ACC112 (cell line): ENCODE measurements around the gene FSTL3.
A peak's percentile ranks its signal among the peaks of the same experiment; 100 is the strongest.

Source experiments
- H2AFZ ChIP-seq: fragments of 200-600 bp; sonication (generic); one replicate; pipeline ENCODE4 v1.6.0; 2017; ENCODE audit warnings: antibody characterized with exemption, low read length; ENCODE audit not compliant: unreplicated experiment
- H3K27ac ChIP-seq: fragments of 200-600 bp; sonication (generic); 2 replicates; pipeline ENCODE4 v1.5.1; 2014; ENCODE audit warnings: low read depth, mild to moderate bottlenecking, antibody characterized with exemption, low read length, moderate library complexity
- H3K27me3 ChIP-seq: fragments of 200-600 bp; sonication (generic); 2 replicates; pipeline ENCODE4 v1.6.1; 2014; ENCODE audit warnings: mild to moderate bottlenecking, antibody characterized with exemption, low read length, moderate library complexity, mixed read lengths; ENCODE audit not compliant: insufficient read depth
- H3K36me3 ChIP-seq: fragments of 200-600 bp; sonication (generic); 2 replicates; pipeline ENCODE4 v1.6.1; 2016; ENCODE audit warnings: mild to moderate bottlenecking, antibody characterized with exemption, low read length, moderate library complexity, mixed read lengths; ENCODE audit not compliant: insufficient read depth
- H3K4me1 ChIP-seq: fragments of 200-600 bp; sonication (generic); one replicate; pipeline ENCODE4 v1.6.1; 2016; ENCODE audit warnings: low read length, mixed read lengths; ENCODE audit not compliant: insufficient read depth, unreplicated experiment, control insufficient read depth
- H3K4me3 ChIP-seq: fragments of 200-600 bp; sonication (generic); 2 replicates; pipeline ENCODE4 v1.5.1; 2014; ENCODE audit warnings: mild to moderate bottlenecking, low read depth, low read length
- H3K79me2 ChIP-seq: fragments of 200-600 bp; sonication (generic); one replicate; pipeline ENCODE4 v1.6.0; 2016; ENCODE audit warnings: low read length; ENCODE audit not compliant: control insufficient read depth, unreplicated experiment, insufficient read depth

Gene FSTL3

DNA sequence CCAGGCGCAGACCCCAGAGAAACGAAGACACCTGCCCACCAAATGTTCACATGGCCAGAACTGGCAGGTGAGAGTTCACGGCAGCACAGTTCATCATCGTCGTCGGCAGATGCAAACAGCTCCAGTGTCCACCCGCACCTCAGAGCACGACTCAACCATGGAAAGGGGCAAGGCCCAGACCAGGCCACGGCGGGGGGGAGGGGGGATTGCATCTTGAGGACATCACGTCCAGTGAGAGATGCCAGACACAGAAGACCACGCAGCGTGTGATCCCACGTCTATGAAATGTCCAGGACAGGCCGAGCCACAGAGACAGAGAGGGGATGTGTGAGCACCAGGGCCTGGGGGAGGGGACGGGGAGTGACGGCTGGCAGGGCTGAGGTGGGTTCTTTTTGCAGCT, 20.5 kb upstream of the FSTL3 start:
- H3K27ac ChIP-seq: no peak overlapping the region
- H3K4me1 ChIP-seq: peaks cover 2% of the 10 kb centered on the region
- no peak overlapping the region for H3K4me3 ChIP-seq
- no peaks in the 10 kb centered on the region for H3K27me3 ChIP-seq
- no peak overlapping the region for H2AFZ ChIP-seq
- no peaks in the 10 kb centered on the region for H3K36me3 ChIP-seq
- H3K79me2 ChIP-seq: peaks cover 86% of the 10 kb centered on the region

GRCh38 chr19:656751-657559, 19.2 kb upstream of the FSTL3 start:
- Histone ChIP-seq H3K4me3 (no peak overlapping the region), H3K4me1 (peaks cover 8% of the 10 kb centered on the region), H3K27ac (no peak overlapping the region), H3K27me3 (no peaks in the 10 kb centered on the region), H3K79me2 (peaks cover 93% of the 10 kb centered on the region), H3K36me3 (no peaks in the 10 kb centered on the region), H2AFZ (no peak overlapping the region)

DNA sequence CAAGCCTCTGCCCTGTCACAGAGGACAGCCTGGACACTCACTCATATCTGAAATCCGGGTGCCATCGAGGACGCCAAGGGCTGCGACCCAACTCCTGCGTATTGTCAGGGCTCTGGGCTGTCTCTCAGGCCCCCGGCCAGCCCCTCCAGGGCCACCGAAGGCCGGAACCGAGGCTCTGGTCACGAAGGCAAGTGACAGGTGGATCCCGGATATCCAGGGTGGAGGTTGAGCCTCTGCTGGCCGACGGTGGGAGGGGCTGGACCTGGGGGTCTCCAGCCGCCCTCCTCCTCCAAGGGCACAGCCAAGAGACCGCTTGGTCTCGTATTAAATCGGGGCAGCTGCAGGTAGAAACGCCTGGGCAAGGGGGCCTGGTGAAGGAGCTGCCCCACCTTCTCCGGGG, 18.6 kb upstream of the FSTL3 start:
- H3K79me2 ChIP-seq: peaks cover 94% of the 10 kb centered on the region
- H2AFZ ChIP-seq: no peak overlapping the region
- no peaks in the 10 kb centered on the region for H3K36me3 ChIP-seq
- no peaks in the 10 kb centered on the region for H3K27me3 ChIP-seq
- no peak overlapping the region for H3K4me3 ChIP-seq
- peaks cover 8% of the 10 kb centered on the region for H3K4me1 ChIP-seq
- H3K27ac ChIP-seq: no peak overlapping the region

DNA sequence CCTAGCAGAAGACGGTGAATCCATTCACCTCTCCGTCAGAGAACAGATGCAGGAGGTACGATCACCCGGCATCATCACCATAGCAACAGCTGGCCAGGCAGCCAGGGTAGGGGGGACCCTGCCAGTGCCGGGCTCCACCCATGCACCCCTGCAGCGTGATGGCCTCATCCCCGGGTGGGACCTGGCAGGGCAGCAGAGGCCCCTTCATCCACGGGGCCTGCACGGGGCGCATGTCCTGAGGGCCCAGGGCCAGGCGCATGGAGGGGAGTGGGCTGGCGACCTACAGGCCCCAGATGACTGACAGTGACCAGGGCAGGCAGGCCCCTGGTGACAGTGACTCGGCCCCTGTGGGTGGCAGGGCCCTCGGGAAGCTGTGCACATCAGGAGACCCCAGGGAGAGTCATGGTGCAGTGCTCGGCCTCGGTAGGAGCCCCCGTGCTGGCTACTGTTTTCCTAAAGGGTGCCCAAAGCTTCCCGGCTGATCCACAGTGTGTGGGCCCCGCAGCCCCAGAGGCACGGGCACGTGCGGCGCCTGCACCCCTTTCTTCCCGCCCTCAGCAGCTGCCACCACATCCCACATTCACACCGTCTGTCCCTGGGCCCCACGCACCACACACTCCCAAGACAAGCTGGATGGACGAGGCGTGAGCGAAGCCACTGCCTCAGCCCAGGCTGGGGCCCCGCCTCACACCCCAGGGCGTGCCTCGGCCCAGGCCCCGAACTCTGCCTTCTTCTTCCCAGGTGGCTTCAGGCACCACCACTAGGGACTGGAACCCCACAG, 17.9 kb upstream of the FSTL3 start:
- no peak overlapping the region for H3K4me3 ChIP-seq
- H3K79me2 ChIP-seq: peaks cover 92% of the 10 kb centered on the region
- peaks cover 8% of the 10 kb centered on the region for H3K4me1 ChIP-seq
- no peak overlapping the region for H3K27ac ChIP-seq
- H2AFZ ChIP-seq: no peak overlapping the region
- H3K27me3 ChIP-seq: no peaks in the 10 kb centered on the region
- H3K36me3 ChIP-seq: no peaks in the 10 kb centered on the region

GRCh38 chr19:658916-659839, 17.0 kb upstream of the FSTL3 start:
- Histone ChIP-seq H2AFZ (no peak overlapping the region), H3K27ac (no peak overlapping the region), H3K4me1 (peaks cover 8% of the 10 kb centered on the region), H3K4me3 (no peak overlapping the region), H3K36me3 (no peaks in the 10 kb centered on the region), H3K79me2 (peaks cover 83% of the 10 kb centered on the region), H3K27me3 (no peaks in the 10 kb centered on the region)

- H3K27me3 ChIP-seq: no peaks in the 10 kb centered on the region
- peaks cover 8% of the 10 kb centered on the region for H3K4me1 ChIP-seq
- H2AFZ ChIP-seq: no peak overlapping the region
- H3K27ac ChIP-seq: no peak overlapping the region; the same call in 1 of the 2 replicates
- H3K36me3 ChIP-seq: no peaks in the 10 kb centered on the region
- H3K79me2 ChIP-seq: peaks cover 70% of the 10 kb centered on the region
- peak overlapping the region; percentile 96 for H3K4me3 ChIP-seq
These were observed 15.3 kb upstream of the FSTL3 start for GRCh38 chr19:660793-661426.

GRCh38 chr19:661427-662196, 14.6 kb upstream of the FSTL3 start:
- Histone ChIP-seq H3K4me1 (peaks cover 8% of the 10 kb centered on the region), H3K27ac (peak overlapping the region; percentile 65), H3K36me3 (no peaks in the 10 kb centered on the region), H3K4me3 (peak overlapping the region; percentile 96), H3K79me2 (peaks cover 64% of the 10 kb centered on the region), H3K27me3 (no peaks in the 10 kb centered on the region), H2AFZ (no peak overlapping the region)

GRCh38 chr19:662207-662961, 13.8 kb upstream of the FSTL3 start:
- H3K79me2 ChIP-seq: peaks cover 56% of the 10 kb centered on the region
- no peaks in the 10 kb centered on the region for H3K27me3 ChIP-seq
- H3K4me1 ChIP-seq: peaks cover 8% of the 10 kb centered on the region
- no peaks in the 10 kb centered on the region for H3K36me3 ChIP-seq
- peak overlapping the region; percentile 96 for H3K4me3 ChIP-seq
- H3K27ac ChIP-seq: peak overlapping the region; percentile 65; the same call in 1 of the 2 replicates
- no peak overlapping the region for H2AFZ ChIP-seq

- H3K36me3 ChIP-seq: no peaks in the 10 kb centered on the region
- peak within 1 kb of the TSS; percentile 93 for H2AFZ ChIP-seq
- no peaks in the 10 kb centered on the region for H3K27me3 ChIP-seq
- peak within 1 kb of the TSS; percentile 65 for H3K27ac ChIP-seq
- H3K4me1 ChIP-seq: peaks cover 8% of the 10 kb centered on the region
- peaks cover 49% of the 10 kb centered on the region for H3K79me2 ChIP-seq
- peak within 1 kb of the TSS; percentile 96 for H3K4me3 ChIP-seq
These were observed 13.1 kb upstream of the FSTL3 start, which contains the start of gene RNF126 for GRCh38 chr19:662962-663681. Gene RNF126, minus strand, starts transcription at chr19:663214. Its CDS starts 93 bp downstream, at chr19:663121.
